Measurements from ENCODE around the gene LETMD1.

Gene LETMD1

GRCh38 chr12:51012570-51013236 lies 35.4 kb upstream of the LETMD1 start:
- CTCF ChIA-PET = interaction anchor here (0.7 to 1.9 kb wide), 3 partner anchors 15 to 549 kb away, joined by 3 to 8 read pairs (median 4); no protein-coding TSS in a partner anchor

GRCh38 chr12:51013441-51013840 lies 34.7 kb upstream of the LETMD1 start:
- no peaks in the 10 kb centered on the region for H3K9me3 ChIP-seq (ENCODE audit: control insufficient read depth, insufficient read depth, low read depth, low read length)
- ChIA-PET POLR2A (interaction anchor here (0.6 to 0.9 kb wide), 2 partner anchors 30 to 70 kb away, joined by 3 read pairs; partner anchors contain the start of gene CSRNP2), CTCF (interaction anchor here (0.6 kb wide), 1 partner anchor 248 kb away, joined by 3 read pairs; no protein-coding TSS in a partner anchor)
- H3K27ac ChIP-seq (ENCODE audit: extremely low read depth, low read depth, low read length) = no peak overlapping the region
- H3K36me3 ChIP-seq (ENCODE audit: control insufficient read depth in 2 of 2, insufficient read depth in 1 of 2, low read length in 2 of 2) = peaks cover 0 to under 1% of the 10 kb centered on the region in 2 experiments; a peak in 2 of 3 replicates
- TF ChIP-seq ZNF394 (tag by site-specific recombination; IDR thresholded peaks at IDR 0.05; ENCODE audit: borderline replicate concordance) = no peak
- TF ChIP-seq GLI2 (tag by site-specific recombination; IDR thresholded peaks at IDR 0.05; ENCODE audit: borderline replicate concordance, low read depth) = no peak
- no peak for TF ChIP-seq ZNF362 (tag by site-specific recombination; IDR thresholded peaks at IDR 0.05)
- TF ChIP-seq ZNF830 (tag by site-specific recombination; IDR thresholded peaks at IDR 0.05; ENCODE audit: low read depth) = no peak
- TF ChIP-seq ZBTB21 (tag by site-specific recombination; IDR thresholded peaks at IDR 0.05) = no peak
- no peak for TF ChIP-seq ZNF580 (tag by site-specific recombination; IDR thresholded peaks at IDR 0.05)
- TF ChIP-seq RBAK (tag by site-specific recombination; IDR thresholded peaks at IDR 0.05) = no peak
- no peak for TF ChIP-seq ZNF175 (tag by site-specific recombination; IDR thresholded peaks at IDR 0.05)
- TF ChIP-seq GLI4 (tag by site-specific recombination; IDR thresholded peaks at IDR 0.05) = no peak
- no peak for TF ChIP-seq SETDB1 (IDR thresholded peaks at IDR 0.05; ENCODE audit: insufficient read length, low read length)
- no peak for TF ChIP-seq ZNF571 (tag by site-specific recombination; IDR thresholded peaks at IDR 0.05)
- TF ChIP-seq ZNF645 (tag by site-specific recombination; IDR thresholded peaks at IDR 0.05) = no peak
- no peak overlapping the region for H3K4me3 ChIP-seq (ENCODE audit: low read depth, low read length)
- peaks cover 20% of the 10 kb centered on the region for H3K4me1 ChIP-seq (ENCODE audit: control insufficient read depth, insufficient read depth, low read length)

More at GRCh38 chr12:51012570-51013236, 35.4 kb upstream of the LETMD1 start:
- Histone ChIP-seq H3K4me3 (ENCODE audit: low read depth, low read length) (no peak overlapping the region), H3K4me1 (ENCODE audit: control insufficient read depth, insufficient read depth, low read length) (peaks cover 20% of the 10 kb centered on the region), H3K36me3 (ENCODE audit: control insufficient read depth in 2 of 2, insufficient read depth in 1 of 2, low read length in 2 of 2) (peaks cover 5 to 7% of the 10 kb centered on the region in 2 experiments; a peak in 2 of 3 replicates), H3K9me3 (ENCODE audit: control insufficient read depth, insufficient read depth, low read depth, low read length) (no peaks in the 10 kb centered on the region), H3K27ac (ENCODE audit: extremely low read depth, low read depth, low read length) (no peak overlapping the region)
- peak; percentile 83 for TF ChIP-seq ZNF664 (tag by site-specific recombination; IDR thresholded peaks at IDR 0.05)
- TF ChIP-seq ZNF776 (tag by site-specific recombination; IDR thresholded peaks at IDR 0.05; ENCODE audit: borderline replicate concordance) = no peak
- 0 out of 2 replicates have a peak, but pooled peaks have one; percentile 43 for TF ChIP-seq ZNF211 (tag by site-specific recombination; IDR thresholded peaks at IDR 0.05; ENCODE audit: low read depth)
- TF ChIP-seq GFI1B (tag by site-specific recombination; IDR thresholded peaks at IDR 0.05) = peak; percentile 25; the same call in 1 of the 2 replicates
- peak; percentile 83 for TF ChIP-seq PRDM6 (tag by site-specific recombination; IDR thresholded peaks at IDR 0.05)
- TF ChIP-seq ZNF292 (tag by site-specific recombination; IDR thresholded peaks at IDR 0.05; ENCODE audit: borderline replicate concordance, low read depth) = 0 out of 2 replicates have a peak, but pooled peaks have one; percentile 2
- POLR2A ChIA-PET = interaction anchor here (0.6 to 1.2 kb wide), 4 partner anchors 12 to 70 kb away, joined by 3 read pairs; partner anchors contain the start of genes CSRNP2 and SLC11A2

All from HEK293 (cell line).